Right lobe of liver (tissue), 6 donors: ENCODE data around the gene USH1C. TPM values are rescaled to one million over a fixed set of nuclear protein-coding genes. Genes with fewer than 3 reads are reported as not detected.

Source experiments
- ATAC-seq, 4 donors: fragments of 200-7000 bp; cut with Tn5 transposase; one replicate each; pipeline ENCODE4 v1.9.1; 2020; ENCODE audit warnings: mild to moderate bottlenecking in 4 of 4, moderate library complexity in 4 of 4
- DNase-seq, 3 donors: peaks; one replicate each; pipeline ENCODE4 v3.0.0-alpha.2; 2020
- H3K27ac ChIP-seq, 3 donors: fragments of 200-600 bp; one replicate each; pipeline ENCODE4 v1.8.0; 2022
- H3K27me3 ChIP-seq, 2 donors: fragments of 200-600 bp; one replicate each; pipeline ENCODE4 v1.8.0; 2022
- H3K36me3 ChIP-seq, 4 donors: fragments of 200-600 bp; sonication (generic) in 1 of 4; one replicate each; pipeline versions ENCODE4 v1.5.1 to v1.8.0; 2017 to 2022; ENCODE audit warnings: control low read depth in 1 of 4
- H3K4me1 ChIP-seq, 4 donors: fragments of 200-600 bp; sonication (generic) in 1 of 4; one replicate each; pipeline versions ENCODE4 v1.5.1 to v1.8.0; 2017 to 2022; ENCODE audit warnings: control low read depth in 1 of 4
- H3K4me3 ChIP-seq, 3 donors: fragments of 200-600 bp; one replicate each; pipeline ENCODE4 v1.8.0; 2022
- H3K9me3 ChIP-seq, 4 donors: fragments of 200-600 bp; sonication (generic) in 1 of 4; one replicate each; pipeline versions ENCODE4 v1.5.1 to v1.8.0; 2017 to 2022; ENCODE audit warnings: control low read depth in 1 of 4
- CTCF ChIP-seq, 4 donors: fragments of 200-600 bp in 3 of 4; fragments of 450-650 bp in 1 of 4; IDR thresholded peaks; one replicate each; pipeline versions ENCODE4 v1.5.1 to v1.8.0; 2016 to 2022; ENCODE audit warnings: antibody characterized with exemption in 4 of 4, mild to moderate bottlenecking in 2 of 4
- POLR2A ChIP-seq: fragments of 450-650 bp; IDR thresholded peaks from one replicate; pipeline ENCODE4 v1.6.1; 2017; ENCODE audit warnings: antibody characterized with exemption, mild to moderate bottlenecking
- WGBS: methylation state at CpG from one replicate; pipeline ENCODE4 v1.1.6; 2018; ENCODE audit warnings: low coverage, low lambda C conversion rate; ENCODE audit not compliant: insufficient coverage; ENCODE audit errors: missing lambda C conversion rate; 5-methylcytosine and 5-hydroxymethylcytosine counted together
- intact Hi-C, 2 donors: fragments of 100-400 bp; cut with DNase I; formaldehyde crosslinking; loops; one replicate each; pipeline versions ENCODE4 v1.11.2 to v1.14.1; 2022
- total RNA-seq, 6 experiments: library from RNA; depleted of rRNA in 2 of 6; stranded (reverse); fragments of >200 nt in 2 of 6; fragmentation: NEBNext Ultra II Directional in 3 of 6; extraction: Animal tissue kit (Norgen Biotek cat#: 25700) in 3 of 6; gene quantifications; one replicate each; pipeline versions ENCODE4 v1.1.0 to v1.2.4, GENCODE V29; 2016 to 2023
- donor health status: DM: no; HTN: yes; CAD: no.
- donor health status: DM: no; HTN: no; CAD: no.
- donor health status: DM: no; HTN: no; CAD: no.
- donor health status: DM: no; HTN: yes; CAD: no.
- donor health status: DM: no; HTN: yes; CAD: no.

The USH1C gene
- total RNA-seq, 6 experiments from 2014 or later = 0.15 to 1.2 (median 0.58) TPM

GRCh38 chr11:17510507-17511206 lies 33.6 kb downstream of the USH1C start:
- TF ChIP-seq POLR2A (no peak), CTCF (IDR thresholded peaks at IDR 0.05) (no peak)
- intact Hi-C loops = no loop called here
- DNase-seq (no peak), ATAC-seq (no peak)
- Histone ChIP-seq H3K9me3 (no peaks in the 10 kb centered on the region), H3K27me3 (no peaks in the 10 kb centered on the region), H3K4me1 (no peaks in the 10 kb centered on the region), H3K27ac (no peak overlapping the region), H3K4me3 (no peak overlapping the region), H3K36me3 (no peaks in the 10 kb centered on the region)
- 59% methylated on average over 4 of the region's 4 CpGs for WGBS

DNA sequence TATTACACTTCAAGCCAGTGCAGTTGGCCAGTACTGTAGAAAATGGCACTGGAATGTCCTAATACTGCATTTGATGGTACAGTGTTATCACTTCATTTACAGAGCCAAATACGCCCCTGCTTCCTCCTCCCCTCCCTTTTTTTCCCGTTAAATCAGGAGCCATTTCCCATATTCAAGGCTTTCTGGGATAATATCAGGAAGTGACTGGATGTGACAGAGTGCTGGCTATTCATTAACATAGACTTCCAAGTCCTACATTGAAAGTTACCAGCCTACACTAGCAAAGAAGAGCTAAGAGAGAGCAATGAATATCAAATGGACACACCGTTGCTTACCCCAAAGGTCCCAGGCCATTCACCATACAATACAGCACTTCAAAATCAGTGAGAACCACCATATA lies 35.4 kb downstream of the USH1C start:
- Histone ChIP-seq H3K4me1 (no peaks in the 10 kb centered on the region), H3K4me3 (no peak overlapping the region), H3K9me3 (no peaks in the 10 kb centered on the region), H3K36me3 (no peaks in the 10 kb centered on the region), H3K27ac (no peak overlapping the region), H3K27me3 (no peaks in the 10 kb centered on the region)
- DNase-seq (no peak), ATAC-seq (peak in 1 of 4 donors; percentile 32)
- 8% methylated on average over 3 of the region's 3 CpGs for WGBS
- no peak for TF ChIP-seq POLR2A
- intact Hi-C loops = no loop called here

- intact Hi-C loops = no loop called here
- no peaks in the 10 kb centered on the region for H3K4me1 ChIP-seq
- ATAC-seq (peak in 1 of 4 donors; percentile 8), DNase-seq (no peak)
- H3K36me3 ChIP-seq = no peaks in the 10 kb centered on the region
- TF ChIP-seq CTCF (IDR thresholded peaks at IDR 0.05) (no peak), POLR2A (no peak)
- H3K27ac ChIP-seq = no peak overlapping the region
- 37% methylated on average over 3 of the region's 3 CpGs for WGBS
- H3K4me3 ChIP-seq = no peak overlapping the region
- H3K27me3 ChIP-seq = no peaks in the 10 kb centered on the region
- no peaks in the 10 kb centered on the region for H3K9me3 ChIP-seq
These were observed 35.9 kb downstream of the USH1C start for GRCh38 chr11:17508306-17508705.

GRCh38 chr11:17507773-17508172 lies 36.4 kb downstream of the USH1C start:
- Histone ChIP-seq H3K4me1 (no peaks in the 10 kb centered on the region), H3K27ac (no peak overlapping the region), H3K9me3 (no peaks in the 10 kb centered on the region), H3K27me3 (no peaks in the 10 kb centered on the region), H3K36me3 (no peaks in the 10 kb centered on the region), H3K4me3 (no peak overlapping the region)
- intact Hi-C loops = no loop called here
- TF ChIP-seq POLR2A (no peak), CTCF (IDR thresholded peaks at IDR 0.05) (no peak)
- ATAC-seq (no peak), DNase-seq (no peak)
- WGBS = 57% methylated on average over 1 of the region's 2 CpGs

DNA sequence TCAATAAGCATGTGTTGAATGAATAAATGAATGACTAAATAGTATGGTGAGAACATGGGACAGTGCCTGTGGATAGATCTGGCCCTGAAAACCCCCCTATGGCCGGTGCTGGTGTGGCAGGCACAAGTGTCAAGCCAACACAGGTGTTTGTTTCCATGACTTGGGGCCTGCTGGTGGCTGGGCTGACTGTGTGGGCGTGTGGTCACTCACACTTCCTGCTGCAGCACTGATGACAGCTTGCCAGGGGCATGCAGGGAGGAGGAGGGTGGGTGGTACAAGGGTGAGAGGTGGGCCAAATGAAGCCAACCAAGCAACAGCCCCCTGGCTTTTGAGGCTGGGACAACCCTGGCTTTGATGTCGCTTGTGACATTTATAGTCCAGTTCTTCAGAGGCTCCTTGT lies 37.3 kb downstream of the USH1C start:
- no peak for TF ChIP-seq POLR2A
- no peak for TF ChIP-seq CTCF (IDR thresholded peaks at IDR 0.05)
- Histone ChIP-seq H3K9me3 (no peaks in the 10 kb centered on the region), H3K27me3 (no peaks in the 10 kb centered on the region), H3K27ac (no peak overlapping the region), H3K4me1 (no peaks in the 10 kb centered on the region), H3K4me3 (no peak overlapping the region), H3K36me3 (no peaks in the 10 kb centered on the region)
- WGBS = 43% methylated on average over 3 of the region's 3 CpGs
- intact Hi-C loops = no loop called here
- ATAC-seq = no peak
- DNase-seq = no peak
